LNCaP clone FGC (cell line): ENCODE measurements around the gene ARHGEF37.
"Not testable (repeated sequence)": the region's sequence is repeated elsewhere in the genome, so short reads cannot be mapped to it uniquely, and the experiment has no call there.

Experiments
- DNase-seq: peaks from one replicate; pipeline ENCODE4 v3.0.0-alpha.2; 2011; ENCODE audit warnings: low read depth
- H3K4me3 ChIP-seq: 2 replicates; pipeline ENCODE4 v1.5.1; 2011; ENCODE audit warnings: mild to moderate bottlenecking, low read depth, low read length, control low read depth
- TF ChIP-seq, protein P1 (sequence below): IDR thresholded peaks from 2 replicates; pipeline ENCODE4 v1.5.1; 2012; ENCODE audit warnings: mild to moderate bottlenecking; ENCODE audit not compliant: control insufficient read depth, insufficient read depth; ENCODE audit errors: extremely low read depth

Gene ARHGEF37

DNA sequence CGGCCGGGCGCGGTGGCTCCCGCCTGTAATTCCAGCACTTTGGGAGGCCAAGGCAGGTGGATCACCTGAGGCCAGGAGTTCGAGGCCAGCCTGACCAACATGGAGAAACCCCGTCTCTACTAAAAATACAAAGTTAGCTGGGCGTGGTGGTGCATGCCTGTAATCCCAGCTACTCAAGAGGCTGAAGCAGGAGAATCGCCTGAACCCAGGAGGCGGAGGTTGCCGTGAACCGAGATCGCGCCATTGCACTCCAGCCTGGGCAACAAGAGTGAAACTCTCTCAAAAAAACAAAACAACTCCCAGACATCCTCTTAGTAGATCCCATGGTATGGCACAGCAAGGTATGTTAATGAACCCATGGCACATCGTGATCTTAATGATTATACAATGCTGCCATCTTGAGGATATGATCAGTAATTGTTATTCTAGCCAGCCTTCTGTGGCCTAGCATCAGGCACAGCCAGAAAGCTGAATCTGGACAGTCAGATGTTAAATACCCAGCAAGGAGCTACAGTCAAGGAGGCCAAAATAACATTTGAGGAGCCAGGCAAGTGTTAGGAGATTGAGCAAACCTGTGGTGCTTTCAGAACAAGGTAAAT, 16.7 kb upstream of the ARHGEF37 start:
- not testable (repeated sequence) for DNase-seq, H3K4me3 ChIP-seq
- TF ChIP-seq, protein P1, sequence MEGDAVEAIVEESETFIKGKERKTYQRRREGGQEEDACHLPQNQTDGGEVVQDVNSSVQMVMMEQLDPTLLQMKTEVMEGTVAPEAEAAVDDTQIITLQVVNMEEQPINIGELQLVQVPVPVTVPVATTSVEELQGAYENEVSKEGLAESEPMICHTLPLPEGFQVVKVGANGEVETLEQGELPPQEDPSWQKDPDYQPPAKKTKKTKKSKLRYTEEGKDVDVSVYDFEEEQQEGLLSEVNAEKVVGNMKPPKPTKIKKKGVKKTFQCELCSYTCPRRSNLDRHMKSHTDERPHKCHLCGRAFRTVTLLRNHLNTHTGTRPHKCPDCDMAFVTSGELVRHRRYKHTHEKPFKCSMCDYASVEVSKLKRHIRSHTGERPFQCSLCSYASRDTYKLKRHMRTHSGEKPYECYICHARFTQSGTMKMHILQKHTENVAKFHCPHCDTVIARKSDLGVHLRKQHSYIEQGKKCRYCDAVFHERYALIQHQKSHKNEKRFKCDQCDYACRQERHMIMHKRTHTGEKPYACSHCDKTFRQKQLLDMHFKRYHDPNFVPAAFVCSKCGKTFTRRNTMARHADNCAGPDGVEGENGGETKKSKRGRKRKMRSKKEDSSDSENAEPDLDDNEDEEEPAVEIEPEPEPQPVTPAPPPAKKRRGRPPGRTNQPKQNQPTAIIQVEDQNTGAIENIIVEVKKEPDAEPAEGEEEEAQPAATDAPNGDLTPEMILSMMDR = peak; percentile 76

DNA sequence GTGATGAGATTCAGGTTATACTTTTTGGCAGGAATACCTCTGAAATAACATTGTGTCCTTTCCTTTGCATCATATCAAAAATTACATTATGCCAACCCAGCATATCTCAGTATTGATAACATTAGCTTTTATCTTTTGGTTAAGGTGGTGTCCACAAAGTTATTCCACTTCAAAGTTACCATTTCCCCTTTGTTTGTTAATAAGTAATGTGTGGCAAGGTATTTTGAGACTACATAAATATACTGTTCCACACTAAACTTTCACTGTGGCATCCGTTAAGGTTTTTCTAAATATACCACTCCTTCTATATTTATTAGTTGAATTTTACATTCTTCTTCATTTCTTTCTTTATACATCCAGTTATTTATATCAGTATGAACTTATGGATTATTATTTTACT, 14.1 kb upstream of the ARHGEF37 start:
- no peak overlapping the region for H3K4me3 ChIP-seq
- no peak for DNase-seq
- TF ChIP-seq, protein P1 = no peak

DNA sequence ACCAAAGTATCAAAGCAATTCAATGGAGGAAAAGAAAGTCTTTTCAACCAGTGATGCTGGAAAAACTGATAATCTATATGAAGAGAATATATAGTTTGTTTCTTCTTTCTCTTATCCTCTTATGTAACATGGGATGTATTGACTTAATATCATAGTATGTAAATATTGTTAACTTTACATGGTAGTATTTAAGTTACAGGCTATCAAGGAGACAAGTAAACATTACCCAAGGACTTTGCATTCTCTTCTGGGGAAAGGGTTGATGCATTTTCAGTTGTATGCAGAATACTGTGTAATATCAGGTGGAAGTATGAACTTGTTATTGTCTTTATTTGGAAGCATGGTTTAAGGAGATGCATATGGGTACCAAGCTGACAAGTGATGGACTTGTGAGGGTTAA, 9.1 kb upstream of the ARHGEF37 start:
- no peak for DNase-seq
- TF ChIP-seq, protein P1 = no peak
- H3K4me3 ChIP-seq = no peak overlapping the region

DNA sequence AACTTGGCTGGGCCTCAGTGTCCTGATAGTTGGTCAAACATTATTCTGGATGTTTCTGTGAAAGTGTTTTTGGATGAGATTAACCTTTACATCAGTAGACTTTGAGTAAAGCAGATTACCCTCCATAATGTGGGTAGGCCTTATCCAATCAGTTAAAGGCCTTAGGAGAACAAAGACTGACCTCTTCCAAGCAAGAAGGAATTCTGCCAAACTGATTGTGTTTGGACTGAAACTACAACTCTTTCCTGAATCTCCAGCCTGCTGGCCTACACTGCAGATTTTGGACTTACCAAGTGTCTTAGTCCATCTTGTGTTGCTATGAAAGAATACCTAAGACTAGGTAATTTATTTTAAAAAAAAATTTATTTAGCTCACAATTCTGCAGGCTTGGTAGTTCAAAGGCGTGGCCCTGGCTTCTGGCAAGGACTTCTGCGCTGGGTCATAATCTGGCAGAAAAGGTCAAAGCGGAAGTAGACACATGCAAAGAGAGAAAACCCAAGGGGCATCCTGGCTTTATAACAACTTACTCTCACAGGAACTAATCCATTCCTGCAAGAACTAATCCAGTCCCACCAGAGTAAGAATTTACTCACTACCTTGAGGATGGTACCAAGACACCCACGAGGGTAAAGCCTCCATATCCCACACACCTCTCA, 8.6 kb upstream of the ARHGEF37 start:
- no peak overlapping the region for H3K4me3 ChIP-seq
- DNase-seq = no peak
- TF ChIP-seq, protein P1 = no peak

DNA sequence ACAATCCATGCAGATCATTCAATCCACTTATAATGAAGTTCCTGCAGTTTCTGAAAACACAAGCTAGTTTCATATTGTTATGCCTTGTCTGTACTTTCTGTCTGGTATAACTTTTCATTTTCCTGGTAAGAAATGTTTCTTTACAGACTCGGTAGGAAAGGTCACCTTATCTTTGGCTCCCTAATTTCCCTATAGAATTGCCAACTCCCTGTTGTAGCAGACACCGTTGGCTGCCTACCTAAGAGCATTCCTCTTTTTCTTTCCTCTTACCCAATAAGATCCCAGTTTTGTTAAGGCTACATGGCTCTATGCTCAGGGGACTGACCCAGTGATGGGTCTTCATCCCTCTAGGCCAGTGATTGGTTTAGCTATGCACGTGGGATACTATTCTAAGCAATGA, 6.2 kb upstream of the ARHGEF37 start:
- no peak overlapping the region for H3K4me3 ChIP-seq
- DNase-seq = no peak
- TF ChIP-seq, protein P1 = no peak

DNA sequence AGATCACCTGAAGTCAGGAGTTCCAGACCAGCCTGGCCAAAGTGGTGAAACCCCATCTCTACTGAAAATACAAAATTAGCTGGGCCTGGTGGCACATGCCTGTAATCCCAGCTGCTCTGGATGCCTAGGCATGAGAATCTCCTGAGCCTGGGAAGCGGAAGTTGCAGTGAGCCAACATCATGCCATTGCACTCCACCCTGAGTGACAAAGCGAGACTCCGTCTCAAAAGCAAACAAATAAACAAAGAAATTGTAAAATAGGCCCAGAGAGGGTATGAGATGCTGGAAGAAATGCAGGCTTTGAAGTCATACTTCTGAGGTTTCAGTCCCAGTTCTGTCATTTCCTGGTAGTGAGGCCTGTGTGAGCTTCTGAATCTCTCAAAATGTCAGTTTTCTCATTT, 5.3 kb upstream of the ARHGEF37 start:
- H3K4me3 ChIP-seq = no peak overlapping the region
- TF ChIP-seq, protein P1 = no peak
- no peak for DNase-seq

DNA sequence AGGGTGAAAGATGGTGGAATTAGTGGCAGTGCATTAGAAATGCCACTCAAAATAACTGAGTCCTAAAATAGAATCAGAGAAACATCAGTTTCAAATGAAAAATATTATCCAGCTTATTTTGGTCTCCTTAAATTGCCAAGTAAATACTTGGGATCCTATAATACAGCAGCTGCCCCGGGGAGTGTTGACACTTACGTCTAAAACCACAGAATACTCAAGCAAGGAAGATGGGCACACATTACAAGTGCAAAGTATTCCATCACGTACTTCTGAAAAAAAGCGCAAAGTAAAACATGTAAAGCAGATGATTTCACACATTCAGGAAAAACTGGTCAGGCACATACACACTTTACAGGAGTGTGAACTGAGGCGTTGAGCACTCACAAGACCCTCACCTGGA, 2.4 kb upstream of the ARHGEF37 start:
- TF ChIP-seq, protein P1 = no peak
- no peak overlapping the region for H3K4me3 ChIP-seq
- no peak for DNase-seq
